Measurements from ENCODE around the gene LLGL1. TPM values are rescaled to one million over a fixed set of nuclear protein-coding genes. Genes with fewer than 3 reads are reported as not detected.

The LLGL1 gene
- 23.5 and 26.6 TPM in 2 replicates for total RNA-seq (2014; rRNA removed; shearing (Covaris generic))

DNA sequence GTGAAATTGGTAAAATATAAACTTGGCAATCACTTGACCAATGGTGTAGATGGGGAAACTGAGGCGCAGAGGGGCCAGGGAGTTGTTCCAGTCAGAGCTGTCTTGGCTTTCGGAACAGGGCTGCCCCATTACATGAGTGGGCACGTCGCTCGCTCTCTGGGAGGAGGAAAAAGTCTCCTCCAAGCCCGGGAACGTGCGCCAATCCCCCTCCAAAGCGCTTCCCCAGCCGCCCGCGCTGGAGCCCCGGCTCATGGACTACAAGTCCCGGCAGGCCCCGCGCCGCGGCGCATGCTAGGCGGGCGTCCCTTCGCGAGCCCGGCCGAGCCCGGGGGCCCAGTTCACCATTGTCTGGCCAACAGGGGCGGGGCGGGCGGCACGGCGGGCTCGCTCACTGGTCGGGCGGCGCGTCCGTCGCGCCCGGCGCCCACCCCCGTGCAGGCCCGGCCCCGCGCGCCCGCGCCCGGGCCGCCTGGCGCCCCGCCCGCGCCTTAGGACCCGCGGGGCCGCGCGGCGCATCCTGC lies at the start of gene LLGL1:
LLGL1 (plus strand) TSS at position 515 of the 521 bp plus-strand sequence. CDS start 48 bp downstream, outside the sequence.

GRCh38 chr17:18183334-18184142 lies 41.9 kb upstream of the LLGL1 start, which contains the start of gene ALKBH5:
Gene ALKBH5, plus strand, starts transcription at chr17:18183828. Its CDS starts 416 bp downstream, at chr17:18184244.

DNA sequence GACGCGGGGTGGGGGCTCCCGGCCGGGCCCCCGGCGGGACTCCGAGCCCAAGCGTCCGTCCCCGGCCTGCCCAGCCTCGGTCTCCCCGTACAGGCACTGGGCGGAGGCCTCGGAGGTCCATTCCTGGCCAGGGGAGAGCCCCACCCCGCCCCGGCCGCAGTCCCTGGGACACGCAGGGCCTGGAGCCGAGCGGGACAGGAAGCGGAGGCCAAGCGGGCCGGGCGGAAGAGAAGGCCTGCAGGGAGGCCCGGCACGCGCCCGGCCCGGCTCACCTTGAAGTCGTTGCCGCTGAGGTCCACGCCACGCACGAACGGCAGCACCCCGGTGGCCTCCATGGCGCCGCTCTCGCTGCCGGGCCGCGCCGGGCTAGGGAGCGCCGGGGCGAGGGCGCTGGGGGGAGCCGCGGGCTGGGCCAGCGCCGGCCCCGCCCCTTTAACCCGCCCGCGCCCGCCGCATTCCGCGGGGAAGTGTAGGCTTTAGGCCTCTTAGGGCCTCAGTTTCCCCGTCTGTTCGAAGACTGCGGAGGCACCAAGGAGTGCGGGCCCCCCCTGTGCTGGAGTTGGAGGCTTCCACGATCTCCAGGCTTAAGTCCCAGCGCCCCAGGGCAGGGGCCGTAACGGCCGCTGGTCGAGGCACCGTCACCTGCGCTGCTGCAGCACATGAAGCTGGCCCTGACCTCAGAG lies 33.1 kb downstream of the LLGL1 start, which contains the start of gene FLII:
FLII (minus strand) TSS at position 383 of the 683 bp plus-strand sequence; CDS start at position 335, 48 bp downstream.

GRCh38 chr17:18260332-18261145 lies 35.1 kb downstream of the LLGL1 start, which contains the start of gene MIEF2:
Gene MIEF2, plus strand, starts transcription at chr17:18260662. Its CDS starts 2,059 bp downstream, at chr17:18262721.

Other genes starting within 250 kb of the LLGL1 start
- gene ATPAF2, start 186.5 kb upstream of the LLGL1 start, total RNA-seq (2014; rRNA removed; shearing (Covaris generic)) = 27.6 and 32.7 TPM in 2 replicates
- gene GID4, start 186.2 kb upstream of the LLGL1 start, total RNA-seq (2014; rRNA removed; shearing (Covaris generic)) = 6.3 and 8.3 TPM in 2 replicates
- gene DRG2, start 137.7 kb upstream of the LLGL1 start, total RNA-seq (2014; rRNA removed; shearing (Covaris generic)) = 55.4 and 59.4 TPM in 2 replicates
- gene MYO15A, start 116.9 kb upstream of the LLGL1 start, total RNA-seq (2014; rRNA removed; shearing (Covaris generic)) = 0.27 and 0.41 TPM in 2 replicates
- 61.4 TPM in 2 replicates for gene ALKBH5, start 41.8 kb upstream of the LLGL1 start, total RNA-seq (2014; rRNA removed; shearing (Covaris generic))
- gene FLII, start 33.1 kb downstream of the LLGL1 start, total RNA-seq (2014; rRNA removed; shearing (Covaris generic)) = 212 and 214 TPM in 2 replicates
- gene MIEF2, start 35.0 kb downstream of the LLGL1 start, total RNA-seq (2014; rRNA removed; shearing (Covaris generic)) = 8.5 and 20.4 TPM in 2 replicates
- gene TOP3A, start 89.4 kb downstream of the LLGL1 start, total RNA-seq (2014; rRNA removed; shearing (Covaris generic)) = 63.3 and 65.4 TPM in 2 replicates
- 11.1 and 11.2 TPM in 2 replicates for gene SMCR8, start 89.7 kb downstream of the LLGL1 start, total RNA-seq (2014; rRNA removed; shearing (Covaris generic))
- 48.1 and 49.9 TPM in 2 replicates for gene SHMT1, start 137.9 kb downstream of the LLGL1 start, total RNA-seq (2014; rRNA removed; shearing (Covaris generic))
- 0.23 TPM in 1 of 2 replicates, not detected in the other for gene EVPLL, start 152.1 kb downstream of the LLGL1 start, total RNA-seq (2014; rRNA removed; shearing (Covaris generic))

All from A375 (cell line).